Measurements from ENCODE around the gene SELENOI. TPM values are rescaled to one million over a fixed set of nuclear protein-coding genes. Genes with fewer than 3 reads are reported as not detected.
A peak's percentile ranks its signal among the peaks of the same experiment; 100 is the strongest.

SELENOI gene
- total RNA-seq, 1 donor from 2014 or later, result 51.9 TPM

DNA sequence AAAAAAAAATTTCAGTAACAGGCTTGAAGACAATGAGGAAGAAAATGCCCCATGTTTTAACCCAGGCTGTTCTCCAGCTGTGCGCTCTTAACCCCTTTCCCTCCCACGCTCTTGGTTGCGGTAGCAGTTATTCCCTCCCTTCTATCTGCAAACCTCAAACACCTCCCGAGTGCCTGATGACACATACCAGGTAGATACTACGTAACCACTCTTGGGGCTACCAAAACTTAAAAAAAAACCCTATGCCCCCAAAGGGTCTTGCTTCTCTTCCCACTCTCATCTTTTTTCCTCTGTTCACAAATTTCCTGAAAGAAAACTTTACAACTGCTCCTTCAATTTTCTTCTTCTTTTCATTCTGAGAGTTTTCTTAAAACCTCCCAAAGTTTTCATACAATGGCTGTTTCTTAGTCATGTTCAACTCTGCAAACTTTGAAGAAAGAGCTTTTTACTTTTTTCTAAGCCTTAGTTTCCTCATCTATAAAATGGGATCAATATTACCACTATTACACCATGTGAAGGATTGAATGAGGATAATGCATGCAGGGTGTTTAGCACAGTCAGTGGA lies 50.9 kb downstream of the SELENOI start:
- Mint-ChIP-seq H3K9me3 (ENCODE audit: unreplicated experiment) (no peaks in the 10 kb centered on the region), H3K4me3 (ENCODE audit: unreplicated experiment) (no peak overlapping the region), H3K27me3 (ENCODE audit: low read depth, unreplicated experiment) (no peaks in the 10 kb centered on the region), H3K27ac (ENCODE audit: unreplicated experiment) (no peak overlapping the region), H3K4me1 (ENCODE audit: low read depth, unreplicated experiment) (peaks cover 6% of the 10 kb centered on the region), H3K36me3 (ENCODE audit: low read depth, unreplicated experiment) (peaks cover 6% of the 10 kb centered on the region)
- Histone ChIP-seq H3K9me3 (ENCODE audit: insufficient read depth, low read depth, low read length) (no peaks in the 10 kb centered on the region), H3K27ac (ENCODE audit: low read depth, low read length) (no peak overlapping the region), H3K4me3 (ENCODE audit: insufficient read depth, low read depth, low read length) (no peak overlapping the region), H3K27me3 (ENCODE audit: insufficient read depth, low read length) (no peaks in the 10 kb centered on the region), H3K79me2 (ENCODE audit: insufficient read depth, low read length) (no peaks in the 10 kb centered on the region), H3K4me1 (ENCODE audit: insufficient read depth, low read length) (peaks cover 5% of the 10 kb centered on the region), H4K20me1 (ENCODE audit: insufficient read depth, low read length) (peaks cover 14% of the 10 kb centered on the region), H3K9ac (ENCODE audit: low read length) (no peak overlapping the region), H3K36me3 (ENCODE audit: insufficient read depth, low read length) (peaks cover 6% of the 10 kb centered on the region), H2AFZ (ENCODE audit: low read depth, low read length) (no peak overlapping the region), H3K4me2 (ENCODE audit: low read length) (no peak overlapping the region)
- TF ChIP-seq, protein P1, sequence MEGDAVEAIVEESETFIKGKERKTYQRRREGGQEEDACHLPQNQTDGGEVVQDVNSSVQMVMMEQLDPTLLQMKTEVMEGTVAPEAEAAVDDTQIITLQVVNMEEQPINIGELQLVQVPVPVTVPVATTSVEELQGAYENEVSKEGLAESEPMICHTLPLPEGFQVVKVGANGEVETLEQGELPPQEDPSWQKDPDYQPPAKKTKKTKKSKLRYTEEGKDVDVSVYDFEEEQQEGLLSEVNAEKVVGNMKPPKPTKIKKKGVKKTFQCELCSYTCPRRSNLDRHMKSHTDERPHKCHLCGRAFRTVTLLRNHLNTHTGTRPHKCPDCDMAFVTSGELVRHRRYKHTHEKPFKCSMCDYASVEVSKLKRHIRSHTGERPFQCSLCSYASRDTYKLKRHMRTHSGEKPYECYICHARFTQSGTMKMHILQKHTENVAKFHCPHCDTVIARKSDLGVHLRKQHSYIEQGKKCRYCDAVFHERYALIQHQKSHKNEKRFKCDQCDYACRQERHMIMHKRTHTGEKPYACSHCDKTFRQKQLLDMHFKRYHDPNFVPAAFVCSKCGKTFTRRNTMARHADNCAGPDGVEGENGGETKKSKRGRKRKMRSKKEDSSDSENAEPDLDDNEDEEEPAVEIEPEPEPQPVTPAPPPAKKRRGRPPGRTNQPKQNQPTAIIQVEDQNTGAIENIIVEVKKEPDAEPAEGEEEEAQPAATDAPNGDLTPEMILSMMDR (IDR thresholded peaks at IDR 0.05; ENCODE audit: insufficient read depth, low read depth, low read length), result no peak
- no peak for TF ChIP-seq EZH2 (IDR thresholded peaks at IDR 0.05; ENCODE audit: insufficient read depth, low read length)
- DNase-seq (ENCODE audit: low read depth), result no peak
- no peak for FAIRE-seq

DNA sequence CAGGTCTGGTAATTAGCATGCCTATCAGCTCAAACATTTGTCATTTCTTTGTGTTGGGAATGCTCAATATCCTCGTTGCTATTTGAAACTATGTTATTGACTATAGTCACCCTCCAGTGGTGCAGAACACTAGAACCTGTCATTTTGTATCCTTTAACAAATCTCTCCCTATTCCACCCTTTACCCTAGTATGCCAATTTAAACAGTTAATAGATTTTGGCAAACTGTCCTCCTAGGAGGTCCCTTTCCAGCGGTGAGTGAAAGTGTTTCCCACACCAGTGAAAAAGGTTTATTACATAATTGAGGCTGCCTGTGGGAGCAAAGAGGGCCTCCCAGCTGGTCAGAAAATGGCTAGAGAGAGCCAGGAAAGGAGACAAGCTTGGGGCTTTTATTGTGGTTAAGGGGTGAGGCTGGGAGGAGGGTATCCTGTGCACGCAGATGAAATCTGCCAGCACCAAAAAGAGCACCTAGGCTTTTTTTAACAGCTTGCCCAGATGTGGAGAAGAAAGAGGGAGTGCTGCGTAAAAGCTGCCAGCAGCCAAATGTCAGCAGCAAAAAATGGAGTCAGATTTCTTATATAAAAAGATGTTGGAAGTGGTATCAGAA lies 53.9 kb downstream of the SELENOI start:
- H4K20me1 ChIP-seq (ENCODE audit: insufficient read depth, low read length), result peaks cover 5% of the 10 kb centered on the region
- H3K27ac Mint-ChIP-seq (ENCODE audit: unreplicated experiment), result peak overlapping the region; percentile 18
- peaks cover 9% of the 10 kb centered on the region for H3K4me1 ChIP-seq (ENCODE audit: insufficient read depth, low read length)
- no peak overlapping the region for H3K4me2 ChIP-seq (ENCODE audit: low read length)
- H3K36me3 ChIP-seq (ENCODE audit: insufficient read depth, low read length), result no peaks in the 10 kb centered on the region
- no peak overlapping the region for H2AFZ ChIP-seq (ENCODE audit: low read depth, low read length)
- TF ChIP-seq, protein P1 (IDR thresholded peaks at IDR 0.05; ENCODE audit: insufficient read depth, low read depth, low read length), result no peak
- TF ChIP-seq EZH2 (IDR thresholded peaks at IDR 0.05; ENCODE audit: insufficient read depth, low read length), result no peak
- no peaks in the 10 kb centered on the region for H3K27me3 ChIP-seq (ENCODE audit: insufficient read depth, low read length)
- no peak for FAIRE-seq
- H3K27ac ChIP-seq (ENCODE audit: low read depth, low read length), result no peak overlapping the region
- H3K9me3 Mint-ChIP-seq (ENCODE audit: unreplicated experiment), result no peaks in the 10 kb centered on the region
- no peak overlapping the region for H3K4me3 ChIP-seq (ENCODE audit: insufficient read depth, low read depth, low read length)
- H3K4me1 Mint-ChIP-seq (ENCODE audit: low read depth, unreplicated experiment), result peaks cover 6% of the 10 kb centered on the region
- no peak overlapping the region for H3K9ac ChIP-seq (ENCODE audit: low read length)
- no peaks in the 10 kb centered on the region for H3K27me3 Mint-ChIP-seq (ENCODE audit: low read depth, unreplicated experiment)
- no peaks in the 10 kb centered on the region for H3K9me3 ChIP-seq (ENCODE audit: insufficient read depth, low read depth, low read length)
- no peak overlapping the region for H3K4me3 Mint-ChIP-seq (ENCODE audit: unreplicated experiment)
- DNase-seq (ENCODE audit: low read depth), result no peak
- H3K36me3 Mint-ChIP-seq (ENCODE audit: low read depth, unreplicated experiment), result peaks cover 6% of the 10 kb centered on the region
- no peaks in the 10 kb centered on the region for H3K79me2 ChIP-seq (ENCODE audit: insufficient read depth, low read length)

DNA sequence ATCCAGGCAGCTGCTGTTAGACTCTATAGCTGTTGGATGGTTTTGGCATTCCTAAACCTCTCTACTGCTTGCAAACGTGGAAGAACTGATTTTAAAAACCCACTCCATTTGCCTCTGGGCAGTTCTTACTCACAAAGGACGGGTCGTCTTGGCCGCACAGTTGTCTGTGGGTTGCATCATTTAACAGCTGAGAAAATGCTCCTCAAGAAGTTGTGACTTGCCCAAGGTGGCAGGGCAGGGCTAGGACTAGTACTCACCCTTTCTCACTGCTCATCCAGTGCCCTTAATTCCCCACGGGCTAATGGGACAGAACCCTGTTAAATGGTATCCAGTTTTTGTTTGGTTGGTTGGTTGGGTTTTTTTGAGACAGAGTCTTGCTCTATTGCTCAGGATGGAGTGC lies 54.8 kb downstream of the SELENOI start:
- no peak overlapping the region for H3K27ac Mint-ChIP-seq (ENCODE audit: unreplicated experiment)
- Histone ChIP-seq H3K27ac (ENCODE audit: low read depth, low read length) (no peak overlapping the region), H3K9ac (ENCODE audit: low read length) (no peak overlapping the region), H3K36me3 (ENCODE audit: insufficient read depth, low read length) (no peaks in the 10 kb centered on the region), H3K27me3 (ENCODE audit: insufficient read depth, low read length) (no peaks in the 10 kb centered on the region), H3K4me1 (ENCODE audit: insufficient read depth, low read length) (peaks cover 9% of the 10 kb centered on the region), H3K4me3 (ENCODE audit: insufficient read depth, low read depth, low read length) (no peak overlapping the region), H4K20me1 (ENCODE audit: insufficient read depth, low read length) (no peaks in the 10 kb centered on the region), H3K79me2 (ENCODE audit: insufficient read depth, low read length) (no peaks in the 10 kb centered on the region), H3K4me2 (ENCODE audit: low read length) (no peak overlapping the region), H3K9me3 (ENCODE audit: insufficient read depth, low read depth, low read length) (no peaks in the 10 kb centered on the region), H2AFZ (ENCODE audit: low read depth, low read length) (no peak overlapping the region)
- no peak for DNase-seq (ENCODE audit: low read depth)
- no peaks in the 10 kb centered on the region for H3K9me3 Mint-ChIP-seq (ENCODE audit: unreplicated experiment)
- peaks cover 6% of the 10 kb centered on the region for H3K4me1 Mint-ChIP-seq (ENCODE audit: low read depth, unreplicated experiment)
- H3K36me3 Mint-ChIP-seq (ENCODE audit: low read depth, unreplicated experiment), result peaks cover 5% of the 10 kb centered on the region
- no peaks in the 10 kb centered on the region for H3K27me3 Mint-ChIP-seq (ENCODE audit: low read depth, unreplicated experiment)
- no peak overlapping the region for H3K4me3 Mint-ChIP-seq (ENCODE audit: unreplicated experiment)
- FAIRE-seq, result no peak
- TF ChIP-seq EZH2 (IDR thresholded peaks at IDR 0.05; ENCODE audit: insufficient read depth, low read length), result no peak
- TF ChIP-seq, protein P1 (IDR thresholded peaks at IDR 0.05; ENCODE audit: insufficient read depth, low read depth, low read length), result no peak
